HCT116 (cell line): ENCODE measurements around the gene PHF11. TPM values are rescaled to one million over a fixed set of nuclear protein-coding genes. Genes with fewer than 3 reads are reported as not detected.

Experiments used
- ATAC-seq: fragments of 200-7000 bp; cut with Tn5 transposase; 2 replicates; pipeline ENCODE4 v1.9.1; 2020; ENCODE audit warnings: mild to moderate bottlenecking, moderate library complexity
- BruUV-seq: library from RNA; stranded (reverse); fragments of 400-500 nt; replicated peaks from 2 replicates; lab custom pipeline; 2021; lab: Mats Ljungman, UMichigan
- CTCF ChIA-PET: fragments of 300-600 bp; sonication (Branson Sonifier 250); formaldehyde crosslinking; loops from one replicate; lab custom pipeline; 2021; ENCODE audit warnings: antibody characterized with exemption; lab: Charles Lee
- POLR2A ChIA-PET: fragments of 300-600, 350-600 bp; sonication (Branson Sonifier 250); formaldehyde crosslinking; loops from one replicate; lab custom pipeline; 2021; ENCODE audit warnings: antibody characterized with exemption; lab: Charles Lee
- RAD21 ChIA-PET, 2 experiments: fragments of 300-600 bp; sonication (Branson Sonifier 250); formaldehyde crosslinking; loops; one replicate each; lab custom pipeline; 2023; ENCODE audit warnings: low total read pairs in 2 of 2; ENCODE audit not compliant: uncharacterized antibody in 2 of 2, unreplicated experiment in 2 of 2, low non-redundant PET in 1 of 2; lab: Charles Lee
- DNase-seq: peaks from one replicate; pipeline ENCODE4 v3.0.0-alpha.2; 2010; ENCODE audit warnings: low read depth, low spot score
- H2AFZ ChIP-seq: fragments of 200-600 bp; shearing (Covaris generic), sonication (generic); 2 replicates; pipeline ENCODE4 v1.6.1; 2017; ENCODE audit warnings: low read depth, mixed run types, mixed read lengths, antibody characterized with exemption, low read length; ENCODE audit not compliant: poor library complexity, severe bottlenecking
- H3K27ac ChIP-seq: 2 replicates; pipeline ENCODE4 v1.5.1; 2012; ENCODE audit warnings: low read depth, low read length
- H3K27me3 ChIP-seq: fragments of 200-600 bp; sonication (generic); 2 replicates; pipeline ENCODE4 v1.6.1; 2016; ENCODE audit warnings: mixed run types, low read length, mixed read lengths; ENCODE audit not compliant: insufficient read depth
- H3K36me3 ChIP-seq, 2 experiments: fragments of 200-500 bp in 1 of 2; fragments of 200-600 bp in 1 of 2; sonication (Bioruptor generic) in 1 of 2; sonication (generic) in 1 of 2; 2 replicates each; pipeline versions ENCODE4 v1.5.1 to v1.6.1; 2014 to 2016; ENCODE audit warnings: low read length in 2 of 2, inconsistent platforms in 1 of 2, mixed read lengths in 1 of 2, mixed run types in 1 of 2; ENCODE audit not compliant: insufficient read depth in 2 of 2, control insufficient read depth in 1 of 2
- H3K4me1 ChIP-seq, 2 experiments: fragments of 200-600 bp in 1 of 2; sonication (generic) in 1 of 2; 2 replicates each; pipeline versions ENCODE4 v1.5.1 to v1.6.1; 2012 to 2017; ENCODE audit warnings: low read length in 2 of 2, inconsistent platforms in 1 of 2, mild to moderate bottlenecking in 1 of 2, mixed read lengths in 1 of 2, mixed run types in 1 of 2, moderate library complexity in 1 of 2; ENCODE audit not compliant: insufficient read depth in 2 of 2, control insufficient read depth in 1 of 2
- H3K4me2 ChIP-seq: fragments of 200-600 bp; sonication (generic); 2 replicates; pipeline ENCODE4 v1.6.1; 2017; ENCODE audit warnings: mixed run types, low read length, mixed read lengths
- H3K4me3 ChIP-seq, 2 experiments: fragments of 200-600 bp in 1 of 2; sonication (generic) in 1 of 2; replicated peaks in 1 of 2; 2 replicates each; pipeline ENCODE4 v1.5.1; 2011 to 2016; ENCODE audit warnings: low read length in 2 of 2, control low read depth in 1 of 2, low read depth in 1 of 2, mild to moderate bottlenecking in 1 of 2, mixed read lengths in 1 of 2, mixed run types in 1 of 2
- H3K79me2 ChIP-seq: fragments of 200-600 bp; sonication (generic); 2 replicates; pipeline ENCODE4 v1.6.1; 2017; ENCODE audit warnings: mild to moderate bottlenecking, mixed run types, low read length, moderate library complexity, mixed read lengths; ENCODE audit not compliant: insufficient read depth
- H3K9ac ChIP-seq: fragments of 200-600 bp; sonication (generic); 2 replicates; pipeline ENCODE4 v1.6.1; 2016; ENCODE audit warnings: low read length, mixed read lengths
- H3K9me2 ChIP-seq: fragments of 200-600 bp; sonication (generic), shearing (Covaris generic); 2 replicates; pipeline ENCODE4 v1.6.1; 2017; ENCODE audit warnings: mixed run types, mild to moderate bottlenecking, moderate library complexity; ENCODE audit not compliant: insufficient read depth
- H3K9me3 ChIP-seq, 2 experiments: fragments of 200-500 bp in 1 of 2; fragments of 200-600 bp in 1 of 2; sonication (Bioruptor generic) in 1 of 2; sonication (generic) in 1 of 2; 2 replicates each; pipeline ENCODE4 v1.6.1; 2014 to 2017; ENCODE audit warnings: low read length in 2 of 2, mixed read lengths in 2 of 2, inconsistent platforms in 1 of 2, low read depth in 1 of 2, mild to moderate bottlenecking in 1 of 2, mixed run types in 1 of 2, moderate library complexity in 1 of 2; ENCODE audit not compliant: control insufficient read depth in 1 of 2, insufficient read depth in 1 of 2
- H4K20me1 ChIP-seq: fragments of 200-600 bp; sonication (generic), shearing (Covaris generic); 2 replicates; pipeline ENCODE4 v1.6.1; 2017; ENCODE audit warnings: mixed run types, mild to moderate bottlenecking, moderate library complexity; ENCODE audit not compliant: insufficient read depth
- CBX3 ChIP-seq: IDR thresholded peaks from 2 replicates; pipeline ENCODE4 v1.6.1; 2012; ENCODE audit warnings: low read depth
- RAD21 ChIP-seq: IDR thresholded peaks from 2 replicates; pipeline ENCODE4 v1.6.1; 2012; ENCODE audit warnings: low read depth, mild to moderate bottlenecking
- SP1 ChIP-seq: IDR thresholded peaks from 2 replicates; pipeline ENCODE4 v1.6.1; 2012; ENCODE audit warnings: low read depth
- ZBTB33 ChIP-seq: IDR thresholded peaks from 2 replicates; pipeline ENCODE4 v1.6.1; 2011; ENCODE audit warnings: mild to moderate bottlenecking, low read length, moderate library complexity; ENCODE audit not compliant: insufficient replicate concordance; ENCODE audit errors: extremely low read depth
- ZFX ChIP-seq: fragments of 450-650 bp; IDR thresholded peaks from 2 replicates; pipeline ENCODE4 v1.6.1; 2017
- ZNF274 ChIP-seq: fragments of 200-500 bp; sonication (Bioruptor generic); IDR thresholded peaks from 2 replicates; pipeline ENCODE4 v1.6.1; 2014; ENCODE audit warnings: mild to moderate bottlenecking, low read depth, low read length, inconsistent platforms
- intact Hi-C: fragments of 100-400 bp; cut with micrococcal nuclease; formaldehyde crosslinking; loops from 2 replicates; pipeline ENCODE4 v1.10.0; 2022
- total RNA-seq: library from RNA; stranded (reverse); gene quantifications from one replicate; pipeline ENCODE4 v1.2.1, GENCODE V29; 2021; ENCODE audit not compliant: unreplicated experiment
- TF ChIP-seq, protein P1 (sequence below), 3 experiments: fragments of 200-600 bp in 1 of 3; sonication (generic) in 1 of 3; IDR thresholded peaks in 2 of 3; conservative IDR thresholded peaks in 1 of 3; 2 replicates each; pipeline ENCODE4 v1.5.1; 2012 to 2017; ENCODE audit warnings: low read depth in 2 of 3, low read length in 2 of 3, antibody characterized with exemption in 1 of 3, borderline replicate concordance in 1 of 3, control low read depth in 1 of 3, mild to moderate bottlenecking in 1 of 3, mixed read lengths in 1 of 3, mixed run types in 1 of 3, moderate library complexity in 1 of 3; ENCODE audit not compliant: insufficient read depth in 1 of 3

PHF11 gene
- total RNA-seq, 1 experiment from 2014 or later: 12.1 TPM

- intact Hi-C loops: no loop called here
- Histone ChIP-seq H2AFZ (no peak overlapping the region), H3K27ac (no peak overlapping the region), H3K9ac (no peak overlapping the region), H3K9me2 (no peaks in the 10 kb centered on the region), H3K36me3 (no peaks in the 10 kb centered on the region; a peak in 1 of 4 replicates), H3K27me3 (no peaks in the 10 kb centered on the region), H4K20me1 (no peaks in the 10 kb centered on the region), H3K4me2 (no peak overlapping the region), H3K4me1 (no peaks in the 10 kb centered on the region), H3K4me3 (no peak overlapping the region), H3K79me2 (no peaks in the 10 kb centered on the region), H3K9me3 (no peaks in the 10 kb centered on the region)
- BruUV-seq: TSS peak; percentile 47
- CTCF ChIA-PET: no interaction called here
- DNase-seq: no peak
- no peak for ATAC-seq
- TF ChIP-seq ZBTB33 (no peak), ZNF274 (no peak), RAD21 (no peak), CBX3 (no peak), SP1 (no peak), ZFX (no peak)
- TF ChIP-seq, protein P1, sequence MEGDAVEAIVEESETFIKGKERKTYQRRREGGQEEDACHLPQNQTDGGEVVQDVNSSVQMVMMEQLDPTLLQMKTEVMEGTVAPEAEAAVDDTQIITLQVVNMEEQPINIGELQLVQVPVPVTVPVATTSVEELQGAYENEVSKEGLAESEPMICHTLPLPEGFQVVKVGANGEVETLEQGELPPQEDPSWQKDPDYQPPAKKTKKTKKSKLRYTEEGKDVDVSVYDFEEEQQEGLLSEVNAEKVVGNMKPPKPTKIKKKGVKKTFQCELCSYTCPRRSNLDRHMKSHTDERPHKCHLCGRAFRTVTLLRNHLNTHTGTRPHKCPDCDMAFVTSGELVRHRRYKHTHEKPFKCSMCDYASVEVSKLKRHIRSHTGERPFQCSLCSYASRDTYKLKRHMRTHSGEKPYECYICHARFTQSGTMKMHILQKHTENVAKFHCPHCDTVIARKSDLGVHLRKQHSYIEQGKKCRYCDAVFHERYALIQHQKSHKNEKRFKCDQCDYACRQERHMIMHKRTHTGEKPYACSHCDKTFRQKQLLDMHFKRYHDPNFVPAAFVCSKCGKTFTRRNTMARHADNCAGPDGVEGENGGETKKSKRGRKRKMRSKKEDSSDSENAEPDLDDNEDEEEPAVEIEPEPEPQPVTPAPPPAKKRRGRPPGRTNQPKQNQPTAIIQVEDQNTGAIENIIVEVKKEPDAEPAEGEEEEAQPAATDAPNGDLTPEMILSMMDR (IDR thresholded peaks at IDR 0.05 in 2 of 3, conservative IDR thresholded peaks at IDR 0.05 in 1 of 3; ENCODE audit: borderline replicate concordance in 1 of 3, insufficient read depth in 1 of 3, low read depth in 2 of 3, low read length in 2 of 3): no peak
- POLR2A ChIA-PET: no interaction called here
- RAD21 ChIA-PET: no interaction called here
These were observed 37.3 kb downstream of the PHF11 start for GRCh38 chr13:49533011-49533410.
